SK-N-SH treated with all-trans-retinoic acid at 6 μM for 48 hours (cell line): Measurements from ENCODE around the gene KNCN.

Experiments used
- ATAC-seq: fragments of 200-7000 bp; cut with Tn5 transposase; 3 replicates; pipeline ENCODE4 v1.9.1; 2020; ENCODE audit warnings: mild to moderate bottlenecking, moderate library complexity
- ARNTL ChIP-seq: fragments of 450-650 bp; formaldehyde crosslinking; IDR thresholded peaks from 2 replicates; pipeline ENCODE4 v1.5.0; 2020; ENCODE audit warnings: low read depth, mild to moderate bottlenecking, moderate library complexity, borderline replicate concordance
- BACH2 ChIP-seq: fragments of 250-450 bp; sonication (Bioruptor Pico); IDR thresholded peaks from 2 replicates; pipeline ENCODE4 v1.9.0; 2021; ENCODE audit warnings: mild to moderate bottlenecking, borderline replicate concordance
- CREB5 ChIP-seq: fragments of 250-450 bp; sonication (Bioruptor Pico); IDR thresholded peaks from 2 replicates; pipeline ENCODE4 v1.5.1; 2020; ENCODE audit warnings: low read depth, mild to moderate bottlenecking, moderate library complexity
- CSRNP3 ChIP-seq: fragments of 250-450 bp; sonication (Bioruptor Pico); IDR thresholded peaks from 2 replicates; pipeline ENCODE4 v1.5.1; 2021; ENCODE audit warnings: mild to moderate bottlenecking, moderate library complexity
- ESRRG ChIP-seq: fragments of 250-450 bp; sonication (Bioruptor Pico); IDR thresholded peaks from 2 replicates; pipeline ENCODE4 v1.6.1; 2021; ENCODE audit warnings: mild to moderate bottlenecking
- GLIS3 ChIP-seq: fragments of 250-450 bp; sonication (Bioruptor Pico); IDR thresholded peaks from 2 replicates; pipeline ENCODE4 v1.5.0; 2020; ENCODE audit warnings: mild to moderate bottlenecking, moderate library complexity
- ISL1 ChIP-seq: fragments of 250-450 bp; sonication (Bioruptor Pico); IDR thresholded peaks from 2 replicates; pipeline ENCODE4 v2.1.2; 2022; ENCODE audit warnings: mild to moderate bottlenecking, moderate library complexity
- OSR1 ChIP-seq: fragments of 250-450 bp; sonication (Bioruptor Pico); IDR thresholded peaks from 2 replicates; pipeline ENCODE4 v1.8.0; 2022; ENCODE audit warnings: moderate library complexity, mild to moderate bottlenecking, inconsistent platforms
- POU6F1 ChIP-seq: fragments of 250-450 bp; sonication (Bioruptor Pico); IDR thresholded peaks from 2 replicates; pipeline ENCODE4 v1.8.0; 2021; ENCODE audit warnings: low read depth, mild to moderate bottlenecking, moderate library complexity, borderline replicate concordance
- PPARA ChIP-seq: fragments of 250-450 bp; sonication (Bioruptor Pico); IDR thresholded peaks from 2 replicates; pipeline ENCODE4 v1.5.0; 2020; ENCODE audit warnings: mild to moderate bottlenecking, borderline replicate concordance
- RARB ChIP-seq: fragments of 250-450 bp; sonication (Bioruptor Pico); IDR thresholded peaks from 2 replicates; pipeline ENCODE4 v1.8.0; 2021; ENCODE audit warnings: mild to moderate bottlenecking, moderate library complexity
- SNAI2 ChIP-seq: fragments of 250-450 bp; sonication (Bioruptor Pico); IDR thresholded peaks from 2 replicates; pipeline ENCODE4 v1.5.0; 2020; ENCODE audit warnings: mild to moderate bottlenecking, moderate library complexity
- TOX ChIP-seq: fragments of 250-450 bp; sonication (Bioruptor Pico); IDR thresholded peaks from 2 replicates; pipeline ENCODE4 v1.8.0; 2021; ENCODE audit warnings: mild to moderate bottlenecking, moderate library complexity, borderline replicate concordance
- TSHZ2 ChIP-seq: fragments of 250-450 bp; sonication (Bioruptor Pico); IDR thresholded peaks from 2 replicates; pipeline ENCODE4 v1.5.0; 2020; ENCODE audit warnings: mild to moderate bottlenecking, moderate library complexity
- ZC3H10 ChIP-seq: fragments of 250-450 bp; sonication (Bioruptor Pico); IDR thresholded peaks from 2 replicates; pipeline ENCODE4 v1.5.1; 2021; ENCODE audit warnings: mild to moderate bottlenecking, moderate library complexity
- ZFP3 ChIP-seq: fragments of 250-450 bp; sonication (Bioruptor Pico); IDR thresholded peaks from 2 replicates; pipeline ENCODE4 v1.5.0; 2020; ENCODE audit warnings: mild to moderate bottlenecking, moderate library complexity
- ZFP30 ChIP-seq: fragments of 450-650 bp; formaldehyde crosslinking; IDR thresholded peaks from 2 replicates; pipeline ENCODE4 v1.5.0; 2022; ENCODE audit warnings: mild to moderate bottlenecking, moderate library complexity
- ZNF565 ChIP-seq: fragments of 450-650 bp; formaldehyde crosslinking; conservative IDR thresholded peaks from 2 replicates; pipeline ENCODE4 v1.5.0; 2020; ENCODE audit warnings: low read depth, mild to moderate bottlenecking, moderate library complexity
- ZNF70 ChIP-seq: fragments of 450-650 bp; formaldehyde crosslinking; IDR thresholded peaks from 2 replicates; pipeline ENCODE4 v1.5.0; 2020; ENCODE audit warnings: mild to moderate bottlenecking, moderate library complexity
- ZNF8 ChIP-seq: fragments of 450-650 bp; formaldehyde crosslinking; IDR thresholded peaks from 2 replicates; pipeline ENCODE4 v1.5.0; 2020; ENCODE audit warnings: mild to moderate bottlenecking, moderate library complexity

The KNCN gene

GRCh38 chr1:46537651-46538050 is 13.8 kb downstream of the KNCN start (continued):
- TF ChIP-seq ZNF8 (CRISPR knock-in tag), result no peak

GRCh38 chr1:46536527-46536926 is 14.9 kb downstream of the KNCN start:
- TF ChIP-seq ARNTL (no peak), TSHZ2 (CRISPR knock-in tag) (no peak), CREB5 (CRISPR knock-in tag) (no peak), RARB (no peak), TOX (CRISPR knock-in tag) (no peak), ZFP30 (CRISPR knock-in tag) (no peak)
- ATAC-seq, result no peak

- TF ChIP-seq ESRRG (CRISPR knock-in tag) (no peak), ZC3H10 (CRISPR knock-in tag) (no peak), ZNF70 (CRISPR knock-in tag) (no peak), ZFP30 (CRISPR knock-in tag) (no peak), GLIS3 (no peak), SNAI2 (no peak), TSHZ2 (CRISPR knock-in tag) (no peak), PPARA (CRISPR knock-in tag) (no peak), ARNTL (no peak), ZNF8 (CRISPR knock-in tag) (no peak), TOX (CRISPR knock-in tag) (no peak), CREB5 (CRISPR knock-in tag) (no peak)
- TF ChIP-seq, all 23 proteins: peak for 0
- peak; percentile 73 for ATAC-seq
Measured at GRCh38 chr1:46535063-46535462, 16.4 kb downstream of the KNCN start.

GRCh38 chr1:46533179-46533864 is 18.1 kb downstream of the KNCN start:
- peak; percentile 7; the same call in 1 of the 3 replicates for ATAC-seq
- TF ChIP-seq ISL1 (no peak), ZFP3 (no peak), CREB5 (CRISPR knock-in tag) (no peak), POU6F1 (CRISPR knock-in tag) (no peak), CSRNP3 (no peak), ESRRG (CRISPR knock-in tag) (no peak), BACH2 (no peak), ZNF565 (CRISPR knock-in tag) (no peak), ZFP30 (CRISPR knock-in tag) (no peak), OSR1 (CRISPR knock-in tag) (no peak), RARB (no peak), ZNF8 (CRISPR knock-in tag) (no peak), ZNF70 (CRISPR knock-in tag) (no peak), GLIS3 (no peak), ZC3H10 (CRISPR knock-in tag) (no peak), SNAI2 (no peak)
